ENCODE results near the gene PLEKHH3.
"Not testable (repeated sequence)": the region's sequence is repeated elsewhere in the genome, so short reads cannot be mapped to it uniquely, and the experiment has no call there.

The PLEKHH3 gene

GRCh38 chr17:42670789-42671657 lies 5.8 kb downstream of the PLEKHH3 start:
- peak; percentile 33 for DNase-seq (ENCODE audit: low spot score)

GRCh38 chr17:42669977-42670788 lies 6.6 kb downstream of the PLEKHH3 start:
- no peak for DNase-seq (ENCODE audit: low spot score)

- no peak for DNase-seq (ENCODE audit: low spot score)
These were observed 7.2 kb downstream of the PLEKHH3 start for GRCh38 chr17:42669705-42669976.

- peak; percentile 32 for DNase-seq (ENCODE audit: low spot score)
These were observed 9.5 kb downstream of the PLEKHH3 start for GRCh38 chr17:42667088-42667951.

- not testable (repeated sequence) for DNase-seq (ENCODE audit: low spot score)
These were observed 10.7 kb downstream of the PLEKHH3 start for GRCh38 chr17:42666126-42666525.

GRCh38 chr17:42665581-42666001 lies 11.2 kb downstream of the PLEKHH3 start:
- DNase-seq (ENCODE audit: low spot score) = peak; percentile 24

GRCh38 chr17:42660692-42661345 lies 16.0 kb downstream of the PLEKHH3 start:
- DNase-seq (ENCODE audit: low spot score) = no peak

GRCh38 chr17:42659932-42660274 lies 16.9 kb downstream of the PLEKHH3 start:
- DNase-seq (ENCODE audit: low spot score) = not testable (repeated sequence)

GRCh38 chr17:42659079-42659931 lies 17.5 kb downstream of the PLEKHH3 start, which contains the start of gene TUBG2:
TSS of gene TUBG2 (plus strand) at chr17:42659284. CDS start at chr17:42659504, 220 bp downstream.
- DNase-seq (ENCODE audit: low spot score) = peak; percentile 100

- no peak for DNase-seq (ENCODE audit: low spot score)
These were observed 18.8 kb downstream of the PLEKHH3 start for GRCh38 chr17:42657824-42658588.

- no peak for DNase-seq (ENCODE audit: low spot score)
These were observed 21.3 kb downstream of the PLEKHH3 start for GRCh38 chr17:42655528-42655927.

GRCh38 chr17:42653179-42654124 lies 23.3 kb downstream of the PLEKHH3 start:
- no peak for DNase-seq (ENCODE audit: low spot score)

GRCh38 chr17:42651392-42651791 lies 25.4 kb downstream of the PLEKHH3 start:
- no peak for DNase-seq (ENCODE audit: low spot score)

GRCh38 chr17:42647778-42648177 lies 29.0 kb downstream of the PLEKHH3 start:
- no peak for DNase-seq (ENCODE audit: low spot score)

GRCh38 chr17:42642336-42642735 lies 34.5 kb downstream of the PLEKHH3 start:
- peak; percentile 33 for DNase-seq (ENCODE audit: low spot score)

- DNase-seq (ENCODE audit: low spot score) = peak; percentile 25
These were observed 36.7 kb downstream of the PLEKHH3 start for GRCh38 chr17:42640121-42640520.

- DNase-seq (ENCODE audit: low spot score) = peak; percentile 30
These were observed 37.2 kb downstream of the PLEKHH3 start for GRCh38 chr17:42639525-42640113.

GRCh38 chr17:42632949-42633444 lies 43.8 kb downstream of the PLEKHH3 start:
- DNase-seq (ENCODE audit: low spot score) = no peak
